ENCODE data around the gene MAGIX. TPM values are rescaled to one million over a fixed set of nuclear protein-coding genes. Genes with fewer than 3 reads are reported as not detected.

Gene MAGIX
- total and polyA plus RNA-seq, 9 donors = 0.32 to 22.5 (median 1.7) TPM

GRCh38 chrX:49190821-49191573 lies 28.4 kb downstream of the MAGIX start:
- Histone ChIP-seq H3K27me3 (no peaks in the 10 kb centered on the region), H3K9me3 (no peaks in the 10 kb centered on the region), H3K36me3 (no peaks in the 10 kb centered on the region), H3K27ac (peak overlapping the region; percentile 68 to 85), H3K4me3 (peak overlapping the region; percentile 62), H3K4me1 (ENCODE audit: insufficient read depth) (no peaks in the 10 kb centered on the region)
- 36 to 45% (median 38%) methylated on average over 32 of the region's 32 CpGs for WGBS, 3 donors
- DNase-seq = peak; percentile 84 to 91 (median 87)
- peak; percentile 57 for TF ChIP-seq POLR2A (IDR thresholded peaks at IDR 0.05)
- no peak for TF ChIP-seq EP300 (IDR thresholded peaks at IDR 0.05)
- intact Hi-C loops (cut with DNase I) = loop anchor here in 1 of 4 donors (5.0 kb wide), 1 partner anchor 734 kb away; no protein-coding TSS in a partner anchor

GRCh38 chrX:49191574-49192011 lies 29.0 kb downstream of the MAGIX start:
- peak overlapping the region; percentile 62 for H3K4me3 ChIP-seq
- peak overlapping the region; percentile 68 to 79 for H3K27ac ChIP-seq
- no peak for DNase-seq
- TF ChIP-seq POLR2A (IDR thresholded peaks at IDR 0.05) (no peak), EP300 (IDR thresholded peaks at IDR 0.05) (no peak), CTCF (IDR thresholded peaks at IDR 0.05) (no peak)
- no peaks in the 10 kb centered on the region for H3K9me3 ChIP-seq
- H3K36me3 ChIP-seq = no peaks in the 10 kb centered on the region
- intact Hi-C loops (cut with DNase I) = loop anchor here in 1 of 4 donors (5.0 kb wide), 1 partner anchor 734 kb away; no protein-coding TSS in a partner anchor
- no peaks in the 10 kb centered on the region for H3K27me3 ChIP-seq
- 42 to 69% (median 64%) methylated on average over 32 to 34 of the region's 34 CpGs for WGBS, 3 donors
- no peaks in the 10 kb centered on the region for H3K4me1 ChIP-seq (ENCODE audit: insufficient read depth)

- DNase-seq = no peak
- WGBS, 3 donors = 65 to 73% (median 66%) methylated on average over 10 of the region's 10 CpGs
- Histone ChIP-seq H3K9me3 (no peaks in the 10 kb centered on the region), H3K4me1 (ENCODE audit: insufficient read depth) (no peaks in the 10 kb centered on the region), H3K4me3 (no peak overlapping the region), H3K27me3 (no peaks in the 10 kb centered on the region), H3K36me3 (no peaks in the 10 kb centered on the region), H3K27ac (no peak overlapping the region)
- TF ChIP-seq CTCF (IDR thresholded peaks at IDR 0.05) (peak in 2 of 3 donors; percentile 16 to 19), EP300 (IDR thresholded peaks at IDR 0.05) (no peak)
- intact Hi-C loops (cut with DNase I) = loop anchor here in 1 of 4 donors (5.0 kb wide), 1 partner anchor 736 kb away; no protein-coding TSS in a partner anchor
Measured at GRCh38 chrX:49192722-49193328, 30.3 kb downstream of the MAGIX start.

- H3K4me3 ChIP-seq = no peak overlapping the region
- intact Hi-C loops (cut with DNase I) = loop anchor here in 1 of 4 donors (5.0 kb wide), 1 partner anchor 736 kb away; no protein-coding TSS in a partner anchor
Measured at GRCh38 chrX:49193542-49193964, 31.0 kb downstream of the MAGIX start.

More at GRCh38 chrX:49193542-49193964, 31.0 kb downstream of the MAGIX start:
- H3K9me3 ChIP-seq = no peaks in the 10 kb centered on the region
- no peaks in the 10 kb centered on the region for H3K27me3 ChIP-seq
- TF ChIP-seq EP300 (IDR thresholded peaks at IDR 0.05) = no peak
- TF ChIP-seq POLR2A (IDR thresholded peaks at IDR 0.05) = no peak
- TF ChIP-seq CTCF (IDR thresholded peaks at IDR 0.05) = no peak
- no peak overlapping the region for H3K27ac ChIP-seq
- 42 to 63% (median 48%) methylated on average over 2 of the region's 2 CpGs for WGBS, 3 donors
- H3K4me1 ChIP-seq (ENCODE audit: insufficient read depth) = no peaks in the 10 kb centered on the region
- no peak for DNase-seq
- H3K36me3 ChIP-seq = no peaks in the 10 kb centered on the region
